Measurements from ENCODE around the gene PARVA.

PARVA gene

GRCh38 chr11:12403997-12404350, 26.6 kb downstream of the PARVA start:
- no peak for DNase-seq (ENCODE audit: low spot score)

- DNase-seq (ENCODE audit: low spot score): no peak
Observed at GRCh38 chr11:12404436-12404835, 27.1 kb downstream of the PARVA start.

GRCh38 chr11:12408156-12408770, 30.9 kb downstream of the PARVA start:
- no peak for DNase-seq (ENCODE audit: low spot score)

GRCh38 chr11:12409621-12410005, 32.2 kb downstream of the PARVA start:
- DNase-seq (ENCODE audit: low spot score): no peak

GRCh38 chr11:12410006-12410728, 32.8 kb downstream of the PARVA start:
- no peak for DNase-seq (ENCODE audit: low spot score)

- DNase-seq (ENCODE audit: low spot score): no peak
Observed at GRCh38 chr11:12411393-12411792, 34.0 kb downstream of the PARVA start.

- DNase-seq (ENCODE audit: low spot score): peak; percentile 31
Observed at GRCh38 chr11:12411806-12412727, 34.7 kb downstream of the PARVA start.

- no peak for DNase-seq (ENCODE audit: low spot score)
Observed at GRCh38 chr11:12413141-12414052, 36.0 kb downstream of the PARVA start.

- DNase-seq (ENCODE audit: low spot score): no peak
Observed at GRCh38 chr11:12414611-12415010, 37.2 kb downstream of the PARVA start.

- DNase-seq (ENCODE audit: low spot score): no peak
Observed at GRCh38 chr11:12415342-12415966, 38.1 kb downstream of the PARVA start.

- no peak for DNase-seq (ENCODE audit: low spot score)
Observed at GRCh38 chr11:12416552-12416951, 39.2 kb downstream of the PARVA start.

GRCh38 chr11:12417691-12418611, 40.6 kb downstream of the PARVA start:
- DNase-seq (ENCODE audit: low spot score): no peak

GRCh38 chr11:12420040-12420439, 42.7 kb downstream of the PARVA start:
- DNase-seq (ENCODE audit: low spot score): no peak

GRCh38 chr11:12420706-12421105, 43.3 kb downstream of the PARVA start:
- no peak for DNase-seq (ENCODE audit: low spot score)

GRCh38 chr11:12421386-12421785, 44.0 kb downstream of the PARVA start:
- no peak for DNase-seq (ENCODE audit: low spot score)

GRCh38 chr11:12426176-12426575, 48.8 kb downstream of the PARVA start:
- no peak for DNase-seq (ENCODE audit: low spot score)

- no peak for DNase-seq (ENCODE audit: low spot score)
Observed at GRCh38 chr11:12429155-12429554, 51.8 kb downstream of the PARVA start.

GRCh38 chr11:12430351-12430750, 53.0 kb downstream of the PARVA start:
- DNase-seq (ENCODE audit: low spot score): no peak

GRCh38 chr11:12430954-12431595, 53.7 kb downstream of the PARVA start:
- DNase-seq (ENCODE audit: low spot score): no peak

- DNase-seq (ENCODE audit: low spot score): no peak
Observed at GRCh38 chr11:12432507-12432906, 55.1 kb downstream of the PARVA start.
